Testis (tissue), 3 donors: ENCODE measurements around the gene ZXDC. TPM values are rescaled to one million over a fixed set of nuclear protein-coding genes. Genes with fewer than 3 reads are reported as not detected.

Experiments
- DNase-seq: peaks from one replicate; pipeline ENCODE4 v3.0.0-alpha.2; 2019
- H3K27ac ChIP-seq, 2 donors: fragments of 200-600 bp; sonication (generic); one replicate each; pipeline ENCODE4 v1.5.1; 2019
- H3K27me3 ChIP-seq: fragments of 200-600 bp; sonication (generic); one replicate; pipeline ENCODE4 v1.5.1; 2019
- H3K36me3 ChIP-seq: fragments of 200-600 bp; sonication (generic); one replicate; pipeline ENCODE4 v1.5.1; 2017; ENCODE audit warnings: low read depth; ENCODE audit errors: missing control alignments
- H3K4me1 ChIP-seq: fragments of 200-600 bp; sonication (generic); one replicate; pipeline ENCODE4 v1.5.1; 2019
- H3K4me3 ChIP-seq, 2 donors: fragments of 200-600 bp; sonication (generic); one replicate each; pipeline ENCODE4 v1.5.1; 2017 to 2019
- H3K9me3 ChIP-seq: fragments of 200-600 bp; sonication (generic); one replicate; pipeline ENCODE4 v1.5.1; 2017
- CTCF ChIP-seq, 3 experiments: fragments of 450-650 bp in 2 of 3; fragments of 200-600 bp in 1 of 3; sonication (generic) in 1 of 3; IDR thresholded peaks; one replicate each; pipeline ENCODE4 v1.5.1; 2016 to 2019; ENCODE audit warnings: antibody characterized with exemption in 3 of 3, mild to moderate bottlenecking in 2 of 3, moderate library complexity in 1 of 3
- POLR2A ChIP-seq: fragments of 450-650 bp; IDR thresholded peaks from one replicate; pipeline ENCODE4 v1.6.1; 2017; ENCODE audit warnings: antibody characterized with exemption, mild to moderate bottlenecking, moderate library complexity
- WGBS, 2 donors: methylation state at CpG; one replicate each; pipeline ENCODE4 v1.1.5; 2018; 5-methylcytosine and 5-hydroxymethylcytosine counted together
- intact Hi-C: fragments of 100-400 bp; cut with DNase I; formaldehyde crosslinking; loops from one replicate; pipeline ENCODE4 v1.15.1; 2023; ENCODE audit warnings: low total_unique reads
- polyA plus RNA-seq: library from polyadenylated mRNA; stranded (reverse); fragments of 350-450 nt; fragmentation: Illumina TruSeq; extraction: RNeasy Lipid Tissue Mini Kit (QIAGEN cat#74804); gene quantifications from one replicate; pipeline ENCODE4 v1.2.3, GENCODE V29; 2014; ENCODE audit warnings: low read depth, low replicate concordance; ENCODE audit not compliant: insufficient read depth
- total RNA-seq, 2 donors: library from RNA; depleted of rRNA; stranded (reverse); fragments of >200 nt; gene quantifications; one replicate each; pipeline ENCODE4 v1.2.3, GENCODE V29; 2016

The ZXDC gene
- total and polyA plus RNA-seq, 3 donors from 2014 or later = 25.6 to 80.3 (median 78.9) TPM

GRCh38 chr3:126464997-126465396 is 10.7 kb downstream of the ZXDC start:
- Histone ChIP-seq H3K27me3 (no peaks in the 10 kb centered on the region), H3K9me3 (no peaks in the 10 kb centered on the region), H3K4me3 (no peak overlapping the region), H3K4me1 (peaks cover 6% of the 10 kb centered on the region), H3K27ac (no peak overlapping the region), H3K36me3 (no peaks in the 10 kb centered on the region)
- 91 to 93% methylated on average over 8 to 11 of the region's 11 CpGs for WGBS, 2 donors
- no peak for TF ChIP-seq CTCF (IDR thresholded peaks at IDR 0.05)
- intact Hi-C loops = no loop called here
- no peak for DNase-seq

GRCh38 chr3:126464494-126464893 is 11.2 kb downstream of the ZXDC start:
- no peaks in the 10 kb centered on the region for H3K27me3 ChIP-seq
- H3K27ac ChIP-seq = no peak overlapping the region
- intact Hi-C loops = no loop called here
- H3K36me3 ChIP-seq = no peaks in the 10 kb centered on the region
- TF ChIP-seq POLR2A = no peak
- no peak for TF ChIP-seq CTCF (IDR thresholded peaks at IDR 0.05)
- 63 to 85% methylated on average over 4 of the region's 4 CpGs for WGBS, 2 donors
- DNase-seq = no peak
- H3K4me3 ChIP-seq = no peak overlapping the region
- no peaks in the 10 kb centered on the region for H3K9me3 ChIP-seq
- H3K4me1 ChIP-seq = peaks cover 6% of the 10 kb centered on the region

- no peaks in the 10 kb centered on the region for H3K9me3 ChIP-seq
Observed at GRCh38 chr3:126464093-126464492, 11.6 kb downstream of the ZXDC start.

GRCh38 chr3:126463521-126463920 is 12.2 kb downstream of the ZXDC start:
- no peak for TF ChIP-seq CTCF (IDR thresholded peaks at IDR 0.05)
- no peak for TF ChIP-seq POLR2A
- Histone ChIP-seq H3K4me1 (peaks cover 6% of the 10 kb centered on the region), H3K9me3 (no peaks in the 10 kb centered on the region), H3K27me3 (no peaks in the 10 kb centered on the region), H3K36me3 (no peaks in the 10 kb centered on the region), H3K4me3 (no peak overlapping the region), H3K27ac (no peak overlapping the region)
- intact Hi-C loops = no loop called here
- no peak for DNase-seq
- WGBS, 2 donors = 92 to 97% methylated on average over 2 of the region's 2 CpGs

More at GRCh38 chr3:126464093-126464492, 11.6 kb downstream of the ZXDC start:
- Histone ChIP-seq H3K27ac (no peak overlapping the region), H3K27me3 (no peaks in the 10 kb centered on the region), H3K4me3 (no peak overlapping the region), H3K36me3 (no peaks in the 10 kb centered on the region), H3K4me1 (peaks cover 6% of the 10 kb centered on the region)
- no peak for TF ChIP-seq POLR2A
- TF ChIP-seq CTCF (IDR thresholded peaks at IDR 0.05) = no peak
- intact Hi-C loops = no loop called here
- WGBS, 2 donors = 90 to 91% methylated on average over 4 of the region's 4 CpGs
- no peak for DNase-seq

GRCh38 chr3:126461450-126462070 is 14.1 kb downstream of the ZXDC start:
- intact Hi-C loops = no loop called here
- WGBS, 2 donors = 78 to 90% methylated on average over 16 to 17 of the region's 17 CpGs
- Histone ChIP-seq H3K27me3 (no peaks in the 10 kb centered on the region), H3K27ac (peak overlapping the region in 1 of 2 donors; percentile 45), H3K36me3 (no peaks in the 10 kb centered on the region), H3K9me3 (no peaks in the 10 kb centered on the region), H3K4me3 (no peak overlapping the region), H3K4me1 (peaks cover 6% of the 10 kb centered on the region)
- no peak for DNase-seq
- TF ChIP-seq POLR2A (no peak), CTCF (IDR thresholded peaks at IDR 0.05) (no peak)
